ENCODE results near the gene COL13A1. TPM values are rescaled to one million over a fixed set of nuclear protein-coding genes. Genes with fewer than 3 reads are reported as not detected.

Gene COL13A1
- total and polyA plus RNA-seq, 2 of the 8 experiments (the other 6 are each of a cell fraction or from before 2014, with no cell fraction given): 2.6 to 5.2 TPM

- Histone ChIP-seq H2BK15ac (ENCODE audit: low read length) (no peak overlapping the region), H3K23ac (ENCODE audit: insufficient read length) (no peak overlapping the region), H2BK12ac (ENCODE audit: low read depth, low read length) (no peak overlapping the region), H3K4ac (replicated peaks; ENCODE audit: insufficient read length, low read depth, low read length) (no peak overlapping the region), H2BK20ac (ENCODE audit: low read length) (no peak overlapping the region), H3K23me2 (ENCODE audit: low read depth, low read length) (no peaks in the 10 kb centered on the region), H3K4me1 (replicated peaks in 1 of 4; ENCODE audit: control insufficient read depth in 3 of 4, insufficient read depth in 4 of 4, low read length in 3 of 4) (peaks cover 0 to 4% (median under 1%) of the 10 kb centered on the region in 4 experiments; a peak in 2 of 7 replicates), H2AFZ (ENCODE audit: low read length) (peak overlapping the region; percentile 94), H4K20me1 (replicated peaks in 1 of 2; ENCODE audit: control insufficient read depth in 1 of 2, insufficient read depth in 2 of 2, low read length in 2 of 2) (no peaks in the 10 kb centered on the region), H4K91ac (replicated peaks; ENCODE audit: insufficient read length, low read length) (no peak overlapping the region), H4K5ac (ENCODE audit: insufficient read length, low read depth, low read length) (no peak overlapping the region), H3K14ac (ENCODE audit: insufficient read length) (no peak overlapping the region), H3K79me2 (ENCODE audit: control insufficient read depth in 1 of 2, insufficient read depth in 2 of 2, low read length in 2 of 2) (no peaks in the 10 kb centered on the region), H3K56ac (replicated peaks; ENCODE audit: insufficient read length, low read depth, low read length) (no peak overlapping the region), H3K4me3 (ENCODE audit: extremely low read depth in 1 of 4, insufficient read depth in 2 of 4, low read depth in 3 of 4, low read length in 4 of 4) (no peak overlapping the region), H3K18ac (ENCODE audit: extremely low read depth, low read length) (no peak overlapping the region), H3K9me3 (ENCODE audit: insufficient read depth in 2 of 2, low read depth in 1 of 2, low read length in 1 of 2) (no peaks in the 10 kb centered on the region), H3K4me2 (ENCODE audit: insufficient read depth in 1 of 2, low read depth in 2 of 2, low read length in 2 of 2) (no peak overlapping the region), H3K79me1 (ENCODE audit: low read depth, low read length) (no peaks in the 10 kb centered on the region), H3K9ac (replicated peaks in 1 of 4; ENCODE audit: extremely low read depth in 1 of 4, low read depth in 3 of 4, low read length in 3 of 4) (no peak overlapping the region), H3K36me3 (ENCODE audit: control insufficient read depth in 2 of 4, insufficient read depth in 4 of 4, low read length in 3 of 4) (no peaks in the 10 kb centered on the region), H2AK5ac (ENCODE audit: low read depth, low read length) (no peak overlapping the region), H2BK5ac (ENCODE audit: low read depth, low read length) (no peak overlapping the region), H4K8ac (ENCODE audit: extremely low read depth, insufficient read depth, low read length) (no peak overlapping the region), H3K27me3 (replicated peaks in 1 of 4; ENCODE audit: control insufficient read depth in 3 of 4, extremely low read depth in 1 of 4, insufficient read depth in 3 of 4, low read length in 3 of 4) (peaks cover 0 to 7% (median 2%) of the 10 kb centered on the region in 4 experiments; a peak in 3 of 7 replicates), H2BK120ac (replicated peaks; ENCODE audit: low read depth, low read length) (no peak overlapping the region), H3K27ac (ENCODE audit: low read depth, low read length) (no peak overlapping the region)
- ChIA-PET CTCF (ENCODE audit: partially characterized antibody) (interaction anchor here (0.7 to 2.3 kb wide), 12 partner anchors 8 to 207 kb away, joined by 3 to 12 read pairs (median 4); no protein-coding TSS in a partner anchor), POLR2A (ENCODE audit: partially characterized antibody) (no interaction called here)
- DNase-seq (ENCODE audit: low read depth in 1 of 2, low spot score in 2 of 2) (no peak), FAIRE-seq (no peak)
- 71% methylated on average over 7 of the region's 7 CpGs; no CpG with 5 or more reads in 1 of the 2 experiments for WGBS, 2 experiments (ENCODE audit: extremely low coverage in 1 of 2, insufficient coverage in 1 of 2, insufficient read length in 1 of 2, insufficient replicate concordance in 2 of 2, low coverage in 1 of 2, low lambda C conversion rate in 2 of 2, missing lambda C conversion rate in 1 of 2)
- TF ChIP-seq USF2 (IDR thresholded peaks at IDR 0.05; ENCODE audit: low read length) (peak; percentile 6; the same call in 1 of the 2 replicates), HDAC6 (IDR thresholded peaks at IDR 0.05; ENCODE audit: low read depth, low read length) (no peak), E2F6 (IDR thresholded peaks at IDR 0.05) (peak; percentile 51; the same call in 1 of the 2 replicates), MAX (IDR thresholded peaks at IDR 0.05) (peak; percentile 88)
Measured at GRCh38 chr10:69752479-69752878, 49.2 kb upstream of the COL13A1 start.

Data from H1 (cell line).